Natural killer cell (primary cell): ENCODE data around the gene TBC1D22A. TPM values are rescaled to one million over a fixed set of nuclear protein-coding genes. Genes with fewer than 3 reads are reported as not detected.

ENCODE experiments used
- ATAC-seq, 3 donors: fragments of 150-1000 bp in 2 of 3; fragments of 200-7000 bp in 1 of 3; cut with Tn5 transposase; 1 replicate in 1 of 3; 2 replicates in 2 of 3; pipeline ENCODE4 v1.10.0; 2021; ENCODE audit warnings: mild to moderate bottlenecking in 2 of 3, moderate library complexity in 2 of 3
- DNase-seq, 2 donors: peaks; one replicate each; pipeline versions ENCODE4 v3.0.0 to v3.0.0-alpha.2; 2013 to 2021; ENCODE audit warnings: mixed read lengths in 1 of 2
- H3K27ac ChIP-seq: one replicate; pipeline ENCODE4 v1.5.1; 2013; ENCODE audit warnings: mild to moderate bottlenecking, low read length
- H3K27me3 ChIP-seq: one replicate; pipeline ENCODE4 v1.6.1; 2013; ENCODE audit warnings: low read length; ENCODE audit not compliant: control insufficient read depth, insufficient read depth
- H3K36me3 ChIP-seq: one replicate; pipeline ENCODE4 v1.6.1; 2013; ENCODE audit warnings: low read length; ENCODE audit not compliant: control insufficient read depth, insufficient read depth
- H3K4me1 ChIP-seq: one replicate; pipeline ENCODE4 v1.6.1; 2013; ENCODE audit warnings: low read length; ENCODE audit not compliant: control insufficient read depth, insufficient read depth
- H3K4me3 ChIP-seq: one replicate; pipeline ENCODE4 v1.5.1; 2013; ENCODE audit warnings: low read length
- H3K9me3 ChIP-seq: one replicate; pipeline ENCODE4 v1.6.1; 2013; ENCODE audit warnings: low read length; ENCODE audit not compliant: control insufficient read depth, insufficient read depth
- H3K27ac Mint-ChIP-seq, 2 donors: one replicate each; pipeline ENCODE4 v1.8.0; 2022; ENCODE audit warnings: mild to moderate bottlenecking in 2 of 2, mixed read lengths in 2 of 2, moderate library complexity in 1 of 2
- H3K27me3 Mint-ChIP-seq, 2 donors: one replicate each; pipeline ENCODE4 v1.8.0; 2022; ENCODE audit warnings: low read depth in 2 of 2, mixed read lengths in 2 of 2
- H3K36me3 Mint-ChIP-seq: one replicate; pipeline ENCODE4 v1.8.0; 2022; ENCODE audit warnings: mixed read lengths
- H3K4me1 Mint-ChIP-seq, 2 donors: one replicate each; pipeline ENCODE4 v1.8.0; 2022; ENCODE audit warnings: mixed read lengths in 2 of 2
- H3K4me3 Mint-ChIP-seq: one replicate; pipeline ENCODE4 v1.8.0; 2022; ENCODE audit warnings: mild to moderate bottlenecking, moderate library complexity, mixed read lengths
- H3K9me3 Mint-ChIP-seq, 2 donors: one replicate each; pipeline ENCODE4 v1.8.0; 2022; ENCODE audit warnings: mixed read lengths in 2 of 2
- WGBS: methylation state at CpG from one replicate; pipeline ENCODE4 v1.1.7; 2013; ENCODE audit warnings: missing lambda C conversion rate; ENCODE audit not compliant: insufficient coverage; 5-methylcytosine and 5-hydroxymethylcytosine counted together
- intact Hi-C: fragments of 100-400 bp; cut with micrococcal nuclease; formaldehyde crosslinking; loops from one replicate; pipeline ENCODE4 v1.14.2; 2022
- total RNA-seq, 4 donors: library from RNA; stranded (reverse); fragments of 120-200 nt in 1 of 4; gene quantifications; one replicate each; pipeline versions ENCODE4 v1.2.3 to v1.2.4, GENCODE V29; 2013 to 2022
- TF ChIP-seq, protein P1 (sequence below): fragments of 200-600 bp; IDR thresholded peaks from one replicate; pipeline ENCODE4 v1.8.0; 2022; ENCODE audit warnings: antibody characterized with exemption

TBC1D22A gene
- total RNA-seq, 3 donors from 2014 or later (not counting 1 experiment from before 2014, with no cell fraction given) = 47.4 to 53.7 (median 53.2) TPM

DNA sequence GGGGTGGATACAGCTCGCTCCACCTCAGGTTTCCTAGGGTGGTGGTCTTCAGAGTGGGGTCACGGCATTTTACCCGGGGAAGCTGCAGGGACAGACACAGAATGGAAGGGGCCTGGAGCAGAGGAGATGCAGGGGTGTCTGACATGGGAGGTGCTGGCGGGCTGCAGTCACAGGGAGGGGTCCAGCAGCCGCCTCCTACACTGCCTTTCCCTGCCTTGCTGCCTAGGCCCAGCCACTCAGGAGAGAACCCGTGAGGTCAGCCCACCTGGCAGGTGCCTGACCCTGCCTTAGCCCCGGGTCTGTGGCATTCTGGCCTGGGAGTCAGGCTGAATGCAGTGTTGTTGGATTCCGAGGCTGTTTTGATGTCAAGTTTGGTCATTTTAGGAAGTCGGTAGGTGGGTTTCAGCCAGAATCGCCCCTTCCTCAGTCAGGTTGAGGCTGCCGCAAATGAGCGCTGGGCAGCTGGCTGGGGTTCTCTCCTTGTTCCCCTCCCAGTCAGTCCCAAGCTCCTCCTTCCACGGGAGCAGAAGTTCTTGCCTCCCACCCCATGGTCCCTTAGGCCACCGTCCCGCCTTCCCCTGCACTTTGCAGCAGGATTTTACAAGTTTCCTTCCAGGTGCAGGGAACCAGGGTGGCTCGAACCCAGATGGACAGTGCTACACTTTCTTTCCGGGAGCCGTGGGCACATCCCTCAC is 294.5 kb downstream of the TBC1D22A start:
- ATAC-seq (no peak), DNase-seq (no peak)
- Histone ChIP-seq H3K9me3 (no peaks in the 10 kb centered on the region), H3K4me3 (no peak overlapping the region), H3K27ac (no peak overlapping the region), H3K4me1 (no peaks in the 10 kb centered on the region), H3K27me3 (no peaks in the 10 kb centered on the region), H3K36me3 (peaks cover 10% of the 10 kb centered on the region)
- peak overlapping the region in 1 of 2 donors; percentile 58 for H3K27ac Mint-ChIP-seq
- H3K27me3 Mint-ChIP-seq = no peaks in the 10 kb centered on the region
- no peak overlapping the region for H3K4me3 Mint-ChIP-seq
- peaks cover 7% of the 10 kb centered on the region for H3K36me3 Mint-ChIP-seq
- WGBS = 98% methylated on average over 18 of the region's 18 CpGs
- no peaks in the 10 kb centered on the region for H3K9me3 Mint-ChIP-seq
- intact Hi-C loops = no loop called here
- TF ChIP-seq, protein P1, sequence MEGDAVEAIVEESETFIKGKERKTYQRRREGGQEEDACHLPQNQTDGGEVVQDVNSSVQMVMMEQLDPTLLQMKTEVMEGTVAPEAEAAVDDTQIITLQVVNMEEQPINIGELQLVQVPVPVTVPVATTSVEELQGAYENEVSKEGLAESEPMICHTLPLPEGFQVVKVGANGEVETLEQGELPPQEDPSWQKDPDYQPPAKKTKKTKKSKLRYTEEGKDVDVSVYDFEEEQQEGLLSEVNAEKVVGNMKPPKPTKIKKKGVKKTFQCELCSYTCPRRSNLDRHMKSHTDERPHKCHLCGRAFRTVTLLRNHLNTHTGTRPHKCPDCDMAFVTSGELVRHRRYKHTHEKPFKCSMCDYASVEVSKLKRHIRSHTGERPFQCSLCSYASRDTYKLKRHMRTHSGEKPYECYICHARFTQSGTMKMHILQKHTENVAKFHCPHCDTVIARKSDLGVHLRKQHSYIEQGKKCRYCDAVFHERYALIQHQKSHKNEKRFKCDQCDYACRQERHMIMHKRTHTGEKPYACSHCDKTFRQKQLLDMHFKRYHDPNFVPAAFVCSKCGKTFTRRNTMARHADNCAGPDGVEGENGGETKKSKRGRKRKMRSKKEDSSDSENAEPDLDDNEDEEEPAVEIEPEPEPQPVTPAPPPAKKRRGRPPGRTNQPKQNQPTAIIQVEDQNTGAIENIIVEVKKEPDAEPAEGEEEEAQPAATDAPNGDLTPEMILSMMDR = no peak
- H3K4me1 Mint-ChIP-seq = peaks cover 18 to 55% of the 10 kb centered on the region in 2 donors

DNA sequence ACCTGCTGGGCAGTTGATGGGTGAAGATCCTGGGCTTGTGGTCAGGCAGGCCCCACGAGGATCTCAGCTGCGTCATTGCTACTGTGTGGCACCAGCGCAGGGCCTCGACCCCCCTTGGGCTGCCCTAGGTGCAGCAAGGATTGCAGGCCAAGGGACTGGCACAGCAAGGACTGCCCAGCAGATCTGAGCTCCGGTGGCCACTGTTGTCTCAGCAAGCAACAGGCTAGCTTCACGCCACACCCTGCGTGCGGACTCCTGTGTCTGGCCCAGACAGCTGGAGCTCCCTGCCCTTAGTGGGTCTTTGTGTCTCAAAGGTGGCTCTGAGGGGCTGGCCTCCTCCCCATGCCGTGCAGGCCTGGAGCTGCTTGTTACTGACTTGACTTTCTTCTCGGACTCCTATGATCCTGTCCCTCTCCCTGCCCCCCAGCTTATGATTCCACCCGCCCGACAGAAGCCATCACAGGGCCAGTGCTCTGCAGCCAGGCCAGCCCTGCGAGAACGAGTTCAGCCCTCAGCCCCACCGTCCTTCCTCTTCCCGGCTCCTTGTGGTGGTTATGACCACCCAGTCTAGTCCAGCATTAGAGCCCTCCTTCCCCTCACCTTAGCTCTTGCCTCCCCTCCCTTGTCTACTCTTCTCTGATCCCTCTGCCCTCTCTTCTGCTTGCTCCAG is 295.6 kb downstream of the TBC1D22A start:
- H3K27ac ChIP-seq = no peak overlapping the region
- H3K9me3 ChIP-seq = no peaks in the 10 kb centered on the region
- Mint-ChIP-seq H3K9me3 (no peaks in the 10 kb centered on the region), H3K4me3 (no peak overlapping the region), H3K27me3 (no peaks in the 10 kb centered on the region), H3K4me1 (peaks cover 12 to 51% of the 10 kb centered on the region in 2 donors), H3K36me3 (peaks cover 7% of the 10 kb centered on the region), H3K27ac (peak overlapping the region in 1 of 2 donors; percentile 59)
- no peaks in the 10 kb centered on the region for H3K27me3 ChIP-seq
- ATAC-seq (no peak), DNase-seq (no peak)
- intact Hi-C loops = no loop called here
- H3K4me1 ChIP-seq = no peaks in the 10 kb centered on the region
- no peak overlapping the region for H3K4me3 ChIP-seq
- WGBS = 96% methylated on average over 16 of the region's 16 CpGs
- TF ChIP-seq, protein P1 = no peak
- peaks cover 14% of the 10 kb centered on the region for H3K36me3 ChIP-seq

DNA sequence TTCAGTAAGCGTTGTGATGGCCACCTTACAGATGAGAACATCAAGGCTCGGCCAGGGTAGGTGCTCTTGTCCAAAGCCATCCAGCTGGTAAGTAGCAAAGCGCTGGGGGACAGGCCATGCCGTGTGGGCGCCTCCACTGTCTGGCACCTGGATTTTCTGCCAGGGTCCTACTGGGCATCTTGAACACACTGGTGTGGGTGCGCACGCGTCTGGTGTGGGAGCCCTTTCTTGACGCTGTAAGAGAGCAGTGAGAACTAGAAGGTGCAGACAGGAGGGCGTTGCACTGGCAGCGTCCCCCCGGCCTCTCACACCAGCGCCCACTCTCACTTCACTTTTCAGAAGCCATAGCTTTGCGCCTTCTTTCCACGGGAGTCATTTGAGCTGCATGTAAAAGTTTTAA is 296.6 kb downstream of the TBC1D22A start:
- no peak overlapping the region for H3K4me3 ChIP-seq
- TF ChIP-seq, protein P1 = no peak
- H3K9me3 Mint-ChIP-seq = no peaks in the 10 kb centered on the region
- H3K36me3 Mint-ChIP-seq = peaks cover 7% of the 10 kb centered on the region
- H3K27ac Mint-ChIP-seq = no peak overlapping the region
- DNase-seq = no peak
- H3K9me3 ChIP-seq = no peaks in the 10 kb centered on the region
- WGBS = 89% methylated on average over 15 of the region's 15 CpGs
- H3K27me3 ChIP-seq = no peaks in the 10 kb centered on the region
- peaks cover 14% of the 10 kb centered on the region for H3K36me3 ChIP-seq
- no peak overlapping the region for H3K27ac ChIP-seq
- H3K4me3 Mint-ChIP-seq = no peak overlapping the region
- H3K27me3 Mint-ChIP-seq = no peaks in the 10 kb centered on the region
- no peaks in the 10 kb centered on the region for H3K4me1 ChIP-seq
- peaks cover 6 to 43% of the 10 kb centered on the region in 2 donors for H3K4me1 Mint-ChIP-seq
- intact Hi-C loops = no loop called here
- no peak for ATAC-seq
